Gastrocnemius medialis (tissue), 4 donors: ENCODE data around the gene RNF123. TPM values are rescaled to one million over a fixed set of nuclear protein-coding genes. Genes with fewer than 3 reads are reported as not detected.

Experiments used
- ATAC-seq, 2 donors: fragments of 150-250 bp; one replicate each; pipeline ENCODE4 v1.9.1; 2016
- DNase-seq, 2 donors: peaks; one replicate each; pipeline ENCODE4 v3.0.0-alpha.2; 2019
- H3K27ac ChIP-seq, 4 donors: fragments of 200-600 bp; sonication (generic); 1 replicate in 1 of 4; 2 replicates in 3 of 4; pipeline ENCODE4 v1.5.1; 2016 to 2018; ENCODE audit warnings: mild to moderate bottlenecking in 2 of 4, moderate library complexity in 1 of 4
- H3K27me3 ChIP-seq, 3 donors: fragments of 200-600 bp; sonication (generic) in 2 of 3; 1 replicate in 1 of 3; 2 replicates in 2 of 3; pipeline versions ENCODE4 v1.5.1 to v1.6.0; 2016 to 2019; ENCODE audit warnings: mild to moderate bottlenecking in 1 of 3, moderate library complexity in 1 of 3
- H3K36me3 ChIP-seq, 2 donors: fragments of 200-600 bp; sonication (generic) in 1 of 2; one replicate each; pipeline ENCODE4 v1.5.1; 2017 to 2018
- H3K4me1 ChIP-seq, 2 donors: fragments of 200-600 bp; sonication (generic) in 1 of 2; one replicate each; pipeline ENCODE4 v1.5.1; 2016 to 2017; ENCODE audit warnings: mild to moderate bottlenecking in 2 of 2
- H3K4me3 ChIP-seq, 4 donors: fragments of 200-600 bp; sonication (generic) in 3 of 4; 1 replicate in 1 of 4; 2 replicates in 3 of 4; pipeline ENCODE4 v1.5.1; 2016 to 2019; ENCODE audit warnings: mild to moderate bottlenecking in 2 of 4
- H3K9me3 ChIP-seq, 3 donors: fragments of 200-600 bp; sonication (generic) in 2 of 3; 1 replicate in 1 of 3; 2 replicates in 2 of 3; pipeline ENCODE4 v1.5.1; 2016 to 2019
- CTCF ChIP-seq, 5 experiments: fragments of 450-650 bp in 3 of 5; fragments of 200-600 bp in 2 of 5; sonication (generic) in 2 of 5; IDR thresholded peaks in 4 of 5; conservative IDR thresholded peaks in 1 of 5; 1 replicate in 4 of 5; 2 replicates in 1 of 5; pipeline ENCODE4 v1.5.1; 2016 to 2019; ENCODE audit warnings: antibody characterized with exemption in 5 of 5, mild to moderate bottlenecking in 3 of 5, moderate library complexity in 3 of 5
- POLR2A ChIP-seq, 2 donors: fragments of 450-650 bp; IDR thresholded peaks; one replicate each; pipeline ENCODE4 v1.6.1; 2017; ENCODE audit warnings: antibody characterized with exemption in 2 of 2, mild to moderate bottlenecking in 2 of 2, moderate library complexity in 2 of 2
- in situ Hi-C, 4 donors: fragments of 200-750 bp; cut with MboI; loops; one replicate each; pipeline versions ENCODE4 v1.15.0 to v1.8.0; 2017; ENCODE audit warnings: low sequenced_read_pairs in 4 of 4
- intact Hi-C: fragments of 100-400 bp; cut with DNase I; formaldehyde crosslinking; loops from one replicate; pipeline ENCODE4 v1.15.1; 2023; ENCODE audit warnings: low total_unique reads
- total RNA-seq, 4 donors: library from RNA; depleted of rRNA; stranded (reverse); fragments of >200 nt; gene quantifications; one replicate each; pipeline versions ENCODE4 v1.1.0 to v1.2.3, GENCODE V29; 2016

The RNF123 gene
- total RNA-seq, 4 donors from 2014 or later, result 82.8 to 132 (median 128) TPM

- no peak overlapping the region for H3K4me3 ChIP-seq
- H3K36me3 ChIP-seq, result no peaks in the 10 kb centered on the region
- H3K4me1 ChIP-seq, result peaks cover 18% of the 10 kb centered on the region in 2 donors
- no peaks in the 10 kb centered on the region for H3K9me3 ChIP-seq
- ATAC-seq (no peak), DNase-seq (no peak)
- intact Hi-C loops, result no loop called here
- TF ChIP-seq POLR2A (IDR thresholded peaks at IDR 0.05) (no peak), CTCF (IDR thresholded peaks at IDR 0.05 in 4 of 5, conservative IDR thresholded peaks at IDR 0.05 in 1 of 5) (no peak)
- H3K27me3 ChIP-seq, result no peaks in the 10 kb centered on the region
- in situ Hi-C loops, result no loop called here
- H3K27ac ChIP-seq, result no peak overlapping the region
These were observed 44.7 kb upstream of the RNF123 start for GRCh38 chr3:49644684-49645083.

DNA sequence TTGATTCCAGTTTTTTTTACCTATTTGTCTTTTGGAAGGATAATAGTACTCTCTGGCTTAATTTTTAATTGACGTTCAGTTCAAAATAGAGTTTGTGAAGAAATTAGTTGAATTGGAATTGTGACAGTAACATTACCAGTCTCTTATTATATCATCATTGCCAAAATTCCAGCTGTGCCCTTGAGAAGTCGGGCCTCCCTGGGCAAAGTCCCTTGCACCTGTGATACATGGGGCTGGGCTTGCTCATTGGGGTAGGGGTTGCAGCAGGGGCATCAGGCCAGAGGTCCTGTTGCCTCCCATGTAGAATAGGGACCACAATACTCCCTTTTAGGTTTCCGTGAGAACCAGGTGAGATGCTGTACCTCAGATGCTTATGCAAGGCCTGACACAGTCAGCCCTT, 43.1 kb upstream of the RNF123 start:
- H3K36me3 ChIP-seq, result no peaks in the 10 kb centered on the region
- TF ChIP-seq POLR2A (IDR thresholded peaks at IDR 0.05) (no peak), CTCF (IDR thresholded peaks at IDR 0.05 in 4 of 5, conservative IDR thresholded peaks at IDR 0.05 in 1 of 5) (no peak)
- DNase-seq (no peak), ATAC-seq (no peak)
- in situ Hi-C loops, result no loop called here
- no peaks in the 10 kb centered on the region for H3K9me3 ChIP-seq
- H3K4me1 ChIP-seq, result peaks cover 18 to 19% of the 10 kb centered on the region in 2 donors
- H3K27ac ChIP-seq, result no peak overlapping the region
- no peak overlapping the region for H3K4me3 ChIP-seq
- H3K27me3 ChIP-seq, result no peaks in the 10 kb centered on the region
- intact Hi-C loops, result no loop called here

- H3K27me3 ChIP-seq, result no peaks in the 10 kb centered on the region
- no peak for TF ChIP-seq POLR2A (IDR thresholded peaks at IDR 0.05)
- TF ChIP-seq CTCF (IDR thresholded peaks at IDR 0.05 in 4 of 5, conservative IDR thresholded peaks at IDR 0.05 in 1 of 5), result no peak
- in situ Hi-C loops (no loop called here), intact Hi-C loops (no loop called here)
- peak overlapping the region; percentile 34 to 71 (median 50) for H3K27ac ChIP-seq
- ATAC-seq (peak; percentile 94 to 98), DNase-seq (peak; percentile 15 to 65)
- H3K36me3 ChIP-seq, result no peaks in the 10 kb centered on the region
- no peak overlapping the region for H3K4me3 ChIP-seq
- H3K9me3 ChIP-seq, result no peaks in the 10 kb centered on the region
- peaks cover 18 to 19% of the 10 kb centered on the region in 2 donors for H3K4me1 ChIP-seq
These were observed 41.6 kb upstream of the RNF123 start for GRCh38 chr3:49647741-49648140.

GRCh38 chr3:49648354-49649019, 40.9 kb upstream of the RNF123 start:
- in situ Hi-C loops (no loop called here), intact Hi-C loops (no loop called here)
- H3K9me3 ChIP-seq, result no peaks in the 10 kb centered on the region
- no peak overlapping the region for H3K4me3 ChIP-seq
- peak overlapping the region; percentile 34 to 71 (median 50) for H3K27ac ChIP-seq
- DNase-seq, result no peak
- TF ChIP-seq CTCF (IDR thresholded peaks at IDR 0.05 in 4 of 5, conservative IDR thresholded peaks at IDR 0.05 in 1 of 5), result no peak
- TF ChIP-seq POLR2A (IDR thresholded peaks at IDR 0.05), result no peak
- no peaks in the 10 kb centered on the region for H3K27me3 ChIP-seq
- H3K4me1 ChIP-seq, result peaks cover 18 to 19% of the 10 kb centered on the region in 2 donors
- no peak for ATAC-seq
- H3K36me3 ChIP-seq, result no peaks in the 10 kb centered on the region

GRCh38 chr3:49649576-49649975, 39.8 kb upstream of the RNF123 start:
- H3K4me1 ChIP-seq, result peaks cover 18 to 19% of the 10 kb centered on the region in 2 donors
- DNase-seq, result no peak
- H3K4me3 ChIP-seq, result no peak overlapping the region
- no peak for ATAC-seq
- intact Hi-C loops, result no loop called here
- H3K27ac ChIP-seq, result no peak overlapping the region
- H3K27me3 ChIP-seq, result no peaks in the 10 kb centered on the region
- no peaks in the 10 kb centered on the region for H3K9me3 ChIP-seq
- no peaks in the 10 kb centered on the region for H3K36me3 ChIP-seq
- TF ChIP-seq CTCF (IDR thresholded peaks at IDR 0.05 in 4 of 5, conservative IDR thresholded peaks at IDR 0.05 in 1 of 5) (no peak), POLR2A (IDR thresholded peaks at IDR 0.05) (no peak)
- in situ Hi-C loops, result no loop called here
